NCI-H187 (cell line): ENCODE measurements around the gene MYO1D.

Source experiments
- DNase-seq, 2 experiments: peaks; one replicate each; lab custom pipeline; 2025; lab: John Stamatoyannopoulos, UW

The MYO1D gene

DNA sequence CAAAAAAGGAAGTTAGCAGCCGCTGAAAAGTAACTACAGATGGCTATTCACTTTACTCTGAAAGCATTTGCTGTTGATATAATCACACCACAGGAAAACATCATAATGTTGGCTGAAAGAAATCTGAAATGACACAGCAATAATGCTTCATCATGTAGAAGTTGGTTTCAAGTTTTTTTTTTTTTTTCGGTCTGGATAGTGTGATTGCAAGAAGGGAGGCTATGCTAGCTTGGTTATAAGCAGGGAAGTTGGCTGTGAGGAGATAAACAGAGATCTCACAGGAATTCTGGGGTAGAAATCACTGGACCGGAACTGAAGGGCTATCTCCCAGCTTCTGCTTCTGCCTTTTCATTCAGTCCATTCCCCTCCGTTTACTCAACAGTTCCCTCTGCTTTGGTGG, 57.9 kb downstream of the MYO1D start:
- DNase-seq = no peak

DNA sequence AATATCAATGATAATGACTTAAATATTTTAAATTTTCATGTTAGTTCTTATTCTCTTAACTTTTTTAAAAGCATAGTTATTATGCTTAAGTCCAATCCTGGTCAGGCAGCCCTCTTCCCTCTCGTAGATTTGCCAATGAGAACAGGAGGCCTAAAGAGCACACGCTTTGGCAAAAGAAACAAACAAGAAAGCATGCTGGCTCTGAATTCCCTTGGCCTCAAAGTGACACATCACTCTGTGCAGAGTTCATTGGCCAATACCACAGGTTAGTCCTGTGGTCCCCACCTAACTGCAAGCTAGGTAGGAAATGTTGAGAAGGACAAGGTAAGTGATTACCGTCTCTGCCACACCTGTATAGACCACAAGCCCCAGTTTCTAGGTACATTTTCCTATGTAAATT, 61.5 kb downstream of the MYO1D start:
- DNase-seq = no peak

- no peak for DNase-seq
Measured at GRCh38 chr17:32814836-32815235, 62.1 kb downstream of the MYO1D start.

DNA sequence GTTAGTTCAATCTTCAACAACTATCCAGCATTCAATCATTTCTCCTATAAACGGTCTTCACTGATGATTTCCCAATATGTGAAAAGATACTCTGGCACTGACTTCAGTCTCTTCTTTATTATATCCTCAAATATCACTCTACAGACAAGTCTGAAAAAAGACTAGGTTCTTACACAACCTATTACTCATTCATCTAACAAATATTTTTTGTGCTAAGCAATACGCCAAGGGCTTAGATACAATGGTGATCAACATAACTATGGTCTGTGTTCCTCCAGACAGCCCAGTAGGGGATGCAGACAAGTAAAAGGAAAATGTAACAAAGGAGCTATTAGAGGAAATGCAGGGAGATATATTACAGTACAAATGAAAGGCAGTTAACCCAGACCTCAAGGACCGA, 63.9 kb downstream of the MYO1D start:
- DNase-seq = no peak

GRCh38 chr17:32810690-32811089, 66.2 kb downstream of the MYO1D start:
- DNase-seq = no peak

- no peak for DNase-seq
Measured at GRCh38 chr17:32807577-32807976, 69.3 kb downstream of the MYO1D start.

- DNase-seq = no peak
Measured at GRCh38 chr17:32806646-32807045, 70.3 kb downstream of the MYO1D start.

DNA sequence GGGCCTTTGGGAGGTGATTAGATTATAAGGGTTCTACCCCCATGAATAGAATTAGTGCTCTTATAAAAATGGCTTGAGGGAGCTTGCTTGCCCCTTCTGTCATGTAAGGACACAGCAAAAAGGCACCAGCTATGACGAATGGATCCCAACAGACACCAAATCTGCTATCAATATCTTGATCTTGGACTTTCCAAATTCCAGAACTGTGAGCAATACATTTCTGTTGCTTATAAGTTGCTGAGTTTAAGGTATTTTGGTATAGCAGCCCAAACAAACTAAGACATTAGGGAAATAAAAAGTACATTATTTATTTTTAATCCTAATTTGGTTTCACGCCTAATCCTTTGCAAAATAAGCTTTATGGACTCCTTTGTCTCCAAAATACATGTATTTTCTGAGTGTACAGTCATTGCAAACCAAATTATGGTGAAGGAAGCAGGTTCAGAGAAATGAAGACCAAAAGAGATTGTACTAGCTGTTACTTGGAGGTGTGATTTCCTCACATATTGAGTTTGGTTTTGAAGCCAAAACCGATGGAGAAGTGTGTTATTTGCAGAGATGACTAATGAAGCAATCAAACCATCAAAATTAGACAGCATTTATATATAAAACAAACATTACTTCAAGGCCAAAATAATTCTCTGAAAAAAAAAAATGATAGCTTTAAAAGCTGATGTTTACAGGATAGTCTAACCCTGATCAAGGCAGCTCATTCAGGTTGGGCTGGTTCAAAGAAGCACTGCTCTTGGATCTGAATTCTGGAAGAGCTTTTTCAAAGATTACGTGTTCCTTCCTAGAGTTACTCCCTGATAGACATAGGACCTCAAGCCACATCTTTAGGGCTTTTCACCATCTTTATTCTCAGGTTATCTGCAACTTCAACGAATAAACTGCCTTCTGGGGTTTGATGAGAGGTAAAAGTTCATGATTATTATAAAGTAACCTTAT, 71.6 kb downstream of the MYO1D start:
- no peak for DNase-seq

DNA sequence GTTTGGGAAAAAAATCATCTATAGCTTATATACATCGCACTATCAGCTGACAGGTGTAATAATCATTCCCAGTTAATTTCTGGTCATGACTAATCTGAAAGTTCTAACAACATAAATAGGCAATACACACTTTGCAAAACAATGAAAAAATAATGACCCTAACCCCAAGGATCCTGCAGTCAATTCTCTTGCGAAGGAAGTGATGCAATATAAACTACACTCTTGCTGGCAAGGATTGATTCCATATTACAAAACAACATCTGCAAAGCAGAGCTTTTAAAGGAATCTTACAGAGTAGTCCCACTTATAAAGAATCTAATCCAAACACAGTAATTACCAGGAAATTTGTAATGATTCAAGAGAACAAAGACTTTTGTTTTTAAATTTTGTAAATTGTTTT, 73.4 kb downstream of the MYO1D start:
- DNase-seq = no peak

DNA sequence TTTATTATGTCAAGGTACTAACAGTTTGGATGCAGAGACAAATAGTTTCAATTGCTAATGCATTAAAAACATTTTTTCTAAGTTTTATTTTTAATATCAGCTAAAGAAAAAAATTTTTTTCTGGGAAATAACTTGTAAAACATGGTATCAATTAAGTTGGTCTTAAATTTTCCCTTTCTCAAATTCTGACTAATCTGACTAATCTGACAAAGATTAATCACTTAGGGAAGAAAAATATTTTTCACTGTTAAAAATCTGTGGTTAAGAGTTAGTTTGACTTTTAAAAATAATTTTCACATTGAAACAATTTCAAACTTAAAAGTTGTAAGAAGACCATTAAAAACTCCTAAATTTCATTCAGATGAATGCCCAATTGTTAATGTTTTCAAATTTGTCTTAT, 74.6 kb downstream of the MYO1D start:
- DNase-seq = no peak

DNA sequence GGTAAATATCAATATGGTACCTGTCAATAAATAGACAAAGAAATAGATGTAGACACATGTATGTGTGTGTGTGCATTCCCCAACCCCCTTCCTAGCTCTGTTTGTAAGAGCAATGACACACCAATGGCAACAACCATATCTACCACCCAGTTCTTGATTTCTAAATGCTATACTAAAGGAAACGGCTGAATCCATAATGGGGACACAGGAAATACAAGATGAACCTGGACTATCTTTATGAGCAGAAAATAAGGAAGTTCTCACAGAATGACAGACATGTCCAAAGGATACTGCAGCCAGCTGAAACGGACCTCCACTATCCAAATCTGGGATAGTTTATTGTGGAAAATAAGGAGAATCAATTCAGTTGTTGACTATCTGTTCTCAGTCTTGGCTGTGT, 75.3 kb downstream of the MYO1D start:
- no peak for DNase-seq

DNA sequence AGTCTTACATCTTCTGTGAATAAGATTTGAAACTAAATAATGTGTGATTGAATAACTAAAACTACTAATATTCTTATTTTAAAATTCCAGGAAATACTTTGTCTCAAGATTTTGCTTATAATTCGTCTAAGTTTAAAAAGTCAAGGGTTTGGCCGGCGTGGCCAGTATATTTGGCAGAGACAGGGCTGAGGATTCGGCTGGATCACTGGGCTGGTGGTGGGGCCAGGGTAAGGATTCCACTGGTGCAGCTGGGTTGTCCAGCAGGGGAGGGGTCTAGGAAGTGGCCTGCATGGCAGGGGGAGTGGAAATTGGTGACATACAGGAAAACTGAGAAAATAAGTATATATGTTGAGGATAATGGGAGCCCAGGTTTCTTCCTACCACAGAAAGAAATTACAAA, 75.7 kb downstream of the MYO1D start:
- no peak for DNase-seq

GRCh38 chr17:32798938-32799337, 78.0 kb downstream of the MYO1D start:
- DNase-seq = no peak

DNA sequence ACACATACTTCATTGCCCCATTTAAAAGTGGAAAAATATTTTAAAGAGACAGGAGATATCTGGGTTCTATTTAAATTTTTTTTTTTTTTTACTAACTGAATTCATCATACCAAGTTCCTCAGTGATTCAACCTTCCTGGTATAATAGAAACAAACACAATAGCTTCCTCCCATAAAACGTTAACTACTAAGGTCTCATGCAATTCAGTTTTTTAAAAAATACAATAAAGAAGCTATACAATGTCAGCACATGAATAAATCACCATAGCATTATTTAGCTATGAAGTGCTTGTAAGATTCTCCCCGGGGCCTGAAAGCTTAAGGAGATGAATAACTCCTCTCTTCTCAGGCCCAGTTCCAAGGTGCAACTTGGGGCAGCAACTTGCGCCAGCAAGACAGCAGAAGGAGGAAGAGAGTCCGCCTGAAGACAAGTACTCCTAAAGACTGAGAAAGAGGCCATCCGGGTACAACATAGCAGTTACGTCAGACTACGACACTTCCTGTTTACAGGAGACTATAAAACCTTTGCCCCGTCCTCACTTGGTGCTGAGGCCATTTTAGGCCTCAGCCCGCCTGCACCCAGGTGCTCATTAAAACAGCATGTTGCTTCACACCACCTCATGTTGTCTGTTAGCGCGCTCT, 81.5 kb downstream of the MYO1D start:
- no peak for DNase-seq

GRCh38 chr17:32794533-32795246, 82.2 kb downstream of the MYO1D start:
- DNase-seq = no peak

DNA sequence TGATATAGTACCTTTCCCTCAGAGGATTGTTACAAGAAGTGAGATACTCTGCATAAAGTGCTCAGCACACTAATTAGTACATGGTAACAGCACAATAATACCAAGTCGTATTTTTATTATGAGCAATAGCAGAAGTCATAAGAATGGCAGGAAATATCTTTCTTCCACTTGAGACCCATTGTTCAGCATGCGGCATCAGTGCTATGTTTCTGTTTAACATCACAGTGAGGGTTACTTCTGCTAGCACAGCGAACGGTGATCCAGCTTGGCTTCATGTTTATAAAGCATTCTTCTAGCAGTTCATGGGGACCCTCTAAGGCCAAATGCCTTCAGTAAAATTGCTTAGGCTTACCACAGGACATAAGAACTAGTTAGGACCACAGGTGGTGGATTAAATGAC, 83.1 kb downstream of the MYO1D start:
- no peak for DNase-seq

DNA sequence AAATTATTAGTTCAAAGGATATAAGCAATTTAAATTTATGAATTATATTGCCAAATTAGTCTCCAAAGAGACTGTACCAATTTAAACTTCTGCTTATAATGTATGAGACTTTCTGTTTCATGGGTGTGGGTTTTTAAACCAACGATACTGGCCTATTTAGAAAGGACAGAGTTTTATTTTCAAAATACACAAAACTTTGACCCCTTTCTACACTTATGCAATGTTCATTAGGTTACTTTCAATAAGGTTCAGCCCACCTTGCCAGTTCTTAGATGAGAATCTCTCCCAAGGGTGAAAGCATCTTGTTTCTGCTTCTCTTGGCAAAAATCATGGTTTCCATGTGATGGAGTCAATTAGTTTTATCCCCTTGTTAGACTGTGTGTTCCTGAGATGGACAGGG, 84.7 kb downstream of the MYO1D start:
- no peak for DNase-seq

DNA sequence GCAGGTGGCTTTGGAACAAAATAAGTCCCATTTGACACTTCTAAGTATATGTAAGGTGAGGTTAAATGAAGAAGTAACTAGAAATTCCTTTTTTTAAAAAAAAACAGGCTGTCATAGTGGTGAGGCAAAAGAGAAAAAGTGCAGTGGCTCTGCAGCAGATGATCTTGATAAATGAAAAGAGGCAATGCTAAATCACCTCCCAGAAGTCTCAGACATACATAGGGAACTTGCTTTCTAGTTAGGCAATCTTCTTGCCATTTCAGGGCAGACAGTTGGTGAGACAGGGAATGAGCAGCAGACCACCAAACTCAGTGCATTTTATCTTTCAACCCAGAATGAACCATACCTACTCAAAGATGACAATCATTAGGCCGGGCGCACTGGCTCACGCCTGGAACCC, 90.8 kb downstream of the MYO1D start:
- DNase-seq = no peak

DNA sequence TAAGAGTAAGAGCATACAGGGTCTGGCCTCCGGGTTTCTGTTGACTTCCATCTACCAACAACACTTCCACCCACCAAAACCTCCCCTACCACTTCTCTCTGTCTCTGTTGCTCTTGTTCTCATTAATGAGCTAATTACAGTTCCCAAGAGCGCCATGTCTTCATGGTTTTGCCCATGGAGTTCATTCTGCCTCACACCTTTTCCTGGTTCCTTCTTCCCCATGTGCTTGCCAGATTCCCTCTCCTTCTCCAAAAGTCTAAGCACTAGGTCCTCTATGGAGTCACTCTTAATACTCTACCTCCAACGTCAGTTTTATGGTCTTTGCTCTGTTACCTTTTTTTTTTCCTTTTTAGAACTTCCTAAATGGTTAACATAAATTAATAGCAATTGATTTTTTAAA, 92.8 kb downstream of the MYO1D start:
- no peak for DNase-seq

- DNase-seq = peak in 1 of 2 experiments; percentile 14
Measured at GRCh38 chr17:32783602-32784001, 93.3 kb downstream of the MYO1D start.

DNA sequence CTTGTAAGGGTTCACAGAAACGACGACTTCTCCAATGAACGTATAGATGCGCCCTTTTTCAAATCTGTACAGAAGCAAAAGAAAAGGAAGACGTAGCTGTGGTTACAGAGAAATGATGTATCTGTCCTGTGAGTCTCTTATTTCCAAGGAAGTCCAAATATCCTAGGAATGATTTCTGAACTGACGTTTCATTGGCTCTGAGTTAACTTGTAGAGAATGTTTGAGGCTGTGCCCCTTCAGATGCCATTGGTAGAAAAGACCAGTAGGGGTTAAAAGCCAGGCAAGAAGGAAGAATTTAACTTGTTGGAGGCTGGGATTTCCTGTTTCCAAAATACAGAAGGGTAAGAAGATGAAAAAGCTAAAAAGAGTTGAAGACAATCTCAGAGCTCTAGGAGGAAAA, 96.2 kb downstream of the MYO1D start:
- no peak for DNase-seq

- no peak for DNase-seq
Measured at GRCh38 chr17:32777922-32778321, 99.0 kb downstream of the MYO1D start.

DNA sequence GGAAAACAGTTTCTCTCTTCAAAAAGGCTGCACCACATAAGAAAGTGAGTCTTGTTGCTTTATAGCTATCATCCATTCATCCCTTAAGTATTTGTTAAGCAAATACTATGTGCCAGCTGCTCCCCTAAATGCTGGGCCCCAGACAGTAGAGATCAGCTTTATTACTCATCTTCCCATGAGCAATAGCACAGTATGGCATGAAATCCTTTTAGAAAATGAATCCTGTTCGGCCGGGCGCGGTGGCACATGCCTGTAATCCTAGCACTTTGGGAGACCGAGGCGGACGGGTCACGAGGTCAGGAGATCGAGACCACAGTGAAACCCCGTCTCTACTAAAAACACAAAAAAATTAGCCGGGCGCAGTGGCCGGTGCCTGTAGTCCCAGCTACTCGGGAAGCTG, 99.5 kb downstream of the MYO1D start:
- DNase-seq = no peak
